CD4-positive, alpha-beta T cell treated with Interleukin-6 for 4 hours (primary cell): ENCODE data around the gene DNAJB2.
"Not testable (repeated sequence)": the region's sequence is repeated elsewhere in the genome, so short reads cannot be mapped to it uniquely, and the experiment has no call there.

Experiments
- DNase-seq: peaks from one replicate; pipeline ENCODE4 v3.0.0-alpha.2; 2020; ENCODE audit warnings: mixed read lengths

DNAJB2 gene

GRCh38 chr2:219279151-219279915 is at the start of gene DNAJB2:
Gene DNAJB2, plus strand, starts transcription at chr2:219279366. Its CDS starts 468 bp downstream, at chr2:219279834.
- peak; percentile 99 for DNase-seq

- peak; percentile 57 for DNase-seq
Measured at GRCh38 chr2:219230059-219230540, 49.1 kb upstream of the DNAJB2 start.

DNA sequence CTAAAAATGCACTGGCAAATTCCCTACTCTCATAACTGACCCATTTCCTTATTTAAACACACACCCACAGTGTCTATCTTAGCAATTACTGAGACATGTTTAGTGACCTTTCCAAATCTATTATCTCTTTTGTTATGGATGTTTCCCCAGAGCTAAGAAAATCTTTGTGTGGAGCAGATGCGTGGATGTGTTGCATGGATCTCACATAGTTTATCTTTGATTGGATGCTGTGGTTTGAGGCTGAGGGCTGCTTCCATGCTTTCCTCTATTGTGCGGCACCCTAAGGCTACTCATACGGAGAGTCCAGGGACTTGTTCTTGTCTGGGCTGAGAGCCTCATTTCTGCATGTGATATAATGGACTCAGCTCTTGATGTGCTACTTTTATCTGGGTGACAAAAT is 44.8 kb upstream of the DNAJB2 start:
- DNase-seq, result no peak

DNA sequence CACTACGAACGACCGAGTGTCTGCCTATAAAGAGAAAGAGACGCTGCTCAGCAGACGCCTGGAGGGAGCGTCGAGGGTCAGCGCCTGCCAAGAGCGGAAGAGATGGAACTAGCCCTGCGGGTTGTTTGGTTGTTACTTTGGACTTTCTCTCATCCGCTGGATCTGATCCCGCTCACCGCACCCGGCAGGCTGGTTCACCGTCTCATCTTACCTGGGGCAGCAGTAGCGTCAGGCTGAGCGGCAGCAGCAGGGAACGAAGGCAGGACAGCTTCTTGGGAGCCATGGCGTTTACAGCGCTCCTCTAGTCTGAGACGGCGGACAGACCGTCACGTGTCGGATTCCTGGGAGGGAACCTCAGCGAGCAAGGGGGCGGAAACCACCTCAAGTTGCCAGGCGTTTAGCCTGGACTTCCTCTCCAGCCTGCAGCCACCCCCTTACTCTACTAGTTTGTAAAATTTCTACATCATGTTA is 35.8 kb upstream of the DNAJB2 start:
- DNase-seq, result no peak

GRCh38 chr2:219244789-219245147 is 34.4 kb upstream of the DNAJB2 start:
- no peak for DNase-seq

- DNase-seq, result peak; percentile 88
Measured at GRCh38 chr2:219245148-219245898, 33.8 kb upstream of the DNAJB2 start, which contains the start of the genes GLB1L and STK16. Gene GLB1L, minus strand, starts transcription at chr2:219245444. Its CDS starts 1,871 bp downstream, at chr2:219243573. Gene STK16, plus strand, starts transcription at chr2:219245479. Its CDS starts 521 bp downstream, at chr2:219246000.

DNA sequence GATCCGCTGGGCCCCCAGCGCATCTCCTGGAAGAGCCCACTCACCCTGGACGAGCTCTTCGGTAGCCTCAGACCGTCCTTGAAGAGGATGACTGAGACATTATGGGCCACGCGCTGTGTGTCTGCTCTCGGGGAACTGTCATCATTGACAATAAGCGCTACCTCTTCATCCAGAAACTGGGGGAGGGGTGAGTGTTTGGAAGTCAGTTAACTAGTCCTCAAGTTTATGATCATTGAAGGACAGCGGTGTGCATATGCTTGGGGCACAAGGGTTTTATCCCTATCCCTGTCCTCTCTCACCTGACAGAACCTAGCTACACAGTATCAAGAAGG is 33.3 kb upstream of the DNAJB2 start:
- peak; percentile 15 for DNase-seq

DNA sequence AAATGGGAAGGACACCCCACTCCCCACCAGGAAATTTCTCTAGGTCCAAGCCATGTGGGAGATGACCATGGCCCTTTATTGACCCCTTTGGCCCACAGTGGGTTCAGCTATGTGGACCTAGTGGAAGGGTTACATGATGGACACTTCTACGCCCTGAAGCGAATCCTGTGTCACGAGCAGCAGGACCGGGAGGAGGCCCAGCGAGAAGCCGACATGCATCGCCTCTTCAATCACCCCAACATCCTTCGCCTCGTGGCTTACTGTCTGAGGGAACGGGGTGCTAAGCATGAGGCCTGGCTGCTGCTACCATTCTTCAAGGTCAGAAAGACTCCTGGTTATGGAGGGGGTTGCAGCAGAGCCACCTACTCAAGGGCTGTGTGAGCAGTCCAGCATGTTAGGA is 32.6 kb upstream of the DNAJB2 start:
- no peak for DNase-seq

DNA sequence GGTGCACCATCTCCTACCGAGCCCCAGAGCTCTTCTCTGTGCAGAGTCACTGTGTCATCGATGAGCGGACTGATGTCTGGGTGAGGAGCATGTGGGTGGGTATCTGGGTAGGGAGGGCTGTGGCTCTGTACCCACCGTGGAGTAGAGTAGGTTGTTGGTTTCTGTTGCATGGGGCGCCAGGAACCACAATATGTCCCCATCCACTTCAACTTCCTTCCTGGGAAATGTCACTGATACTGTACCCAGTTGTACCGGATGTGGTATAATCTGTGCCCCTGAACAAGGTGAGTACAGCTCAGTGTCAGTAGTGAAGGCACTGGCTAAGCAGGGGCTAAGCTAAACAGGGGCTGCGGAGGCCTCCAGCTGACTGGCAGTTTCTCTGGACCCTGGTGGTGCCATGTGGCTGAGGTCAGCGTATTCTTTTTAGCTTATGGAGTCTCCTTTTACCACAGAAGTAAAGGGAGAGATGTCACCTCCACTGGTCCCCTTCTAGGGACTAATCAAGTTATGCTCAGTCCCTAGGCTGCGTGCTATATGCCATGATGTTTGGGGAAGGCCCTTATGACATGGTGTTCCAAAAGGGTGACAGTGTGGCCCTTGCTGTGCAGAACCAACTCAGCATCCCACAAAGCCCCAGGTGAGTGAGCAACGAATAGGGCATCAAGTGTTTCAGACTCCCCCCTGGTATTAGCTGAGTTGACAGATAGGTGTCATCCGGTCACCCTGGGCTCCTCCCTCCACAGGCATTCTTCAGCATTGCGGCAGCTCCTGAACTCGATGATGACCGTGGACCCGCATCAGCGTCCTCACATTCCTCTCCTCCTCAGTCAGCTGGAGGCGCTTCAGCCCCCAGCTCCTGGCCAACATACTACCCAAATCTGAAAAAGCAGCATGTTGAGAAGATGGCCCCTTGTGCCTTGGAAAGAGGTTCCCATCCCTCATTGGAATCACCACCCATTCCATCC is 31.2 kb upstream of the DNAJB2 start:
- peak; percentile 79 for DNase-seq

DNA sequence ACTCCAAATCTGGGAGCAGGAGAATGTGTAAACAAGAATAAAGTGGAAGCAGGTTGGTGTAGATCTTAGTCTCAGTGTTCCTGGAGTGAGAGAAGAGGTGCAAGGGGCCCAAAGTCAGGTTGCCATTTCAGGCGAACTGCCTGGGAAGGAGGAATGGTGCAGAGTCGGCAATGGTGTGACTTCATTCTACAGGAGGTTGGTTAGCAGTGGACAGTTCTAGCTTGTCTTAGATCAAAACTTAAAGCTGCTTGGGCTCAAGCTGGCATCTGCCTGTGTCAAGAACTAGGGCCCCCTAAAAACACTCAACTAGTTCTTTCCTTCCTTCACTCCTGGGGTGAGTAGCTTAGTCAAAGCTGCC is 30.3 kb upstream of the DNAJB2 start:
- no peak for DNase-seq

GRCh38 chr2:219249203-219249980 is 29.8 kb upstream of the DNAJB2 start:
- DNase-seq, result peak; percentile 86

DNA sequence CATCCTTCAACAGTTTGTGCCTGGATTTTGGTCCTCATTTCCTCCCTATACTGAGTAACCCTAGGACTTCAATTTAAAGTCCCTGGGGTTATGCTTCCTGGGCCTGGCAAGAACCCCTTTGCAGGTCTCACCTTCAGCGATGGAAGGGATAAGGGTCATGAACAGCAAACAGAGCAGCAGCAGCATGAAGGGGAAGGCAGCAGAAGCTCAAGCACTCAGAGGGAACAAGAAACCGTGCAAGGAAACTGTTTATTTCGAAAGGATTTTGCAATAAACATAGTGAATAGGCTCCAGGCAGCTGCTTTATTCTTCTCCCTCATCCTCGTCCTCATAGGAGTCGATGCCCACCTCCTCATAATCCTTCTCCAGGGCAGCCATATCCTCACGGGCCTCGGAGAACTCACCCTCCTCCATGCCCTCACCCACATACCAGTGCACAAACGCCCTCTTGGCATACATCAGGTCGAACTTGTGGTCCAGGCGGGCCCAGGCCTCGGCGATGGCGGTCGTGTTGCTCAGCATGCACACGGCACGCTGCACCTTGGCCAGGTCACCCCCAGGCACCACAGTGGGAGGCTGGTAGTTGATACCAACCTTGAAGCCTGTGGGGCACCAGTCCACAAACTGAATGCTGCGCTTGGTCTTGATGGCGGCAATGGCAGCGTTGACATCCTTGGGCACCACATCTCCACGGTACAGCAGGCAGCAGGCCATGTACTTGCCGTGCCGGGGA is 29.0 kb upstream of the DNAJB2 start:
- peak; percentile 19 for DNase-seq

GRCh38 chr2:219251656-219252055 is 27.5 kb upstream of the DNAJB2 start:
- no peak for DNase-seq

DNA sequence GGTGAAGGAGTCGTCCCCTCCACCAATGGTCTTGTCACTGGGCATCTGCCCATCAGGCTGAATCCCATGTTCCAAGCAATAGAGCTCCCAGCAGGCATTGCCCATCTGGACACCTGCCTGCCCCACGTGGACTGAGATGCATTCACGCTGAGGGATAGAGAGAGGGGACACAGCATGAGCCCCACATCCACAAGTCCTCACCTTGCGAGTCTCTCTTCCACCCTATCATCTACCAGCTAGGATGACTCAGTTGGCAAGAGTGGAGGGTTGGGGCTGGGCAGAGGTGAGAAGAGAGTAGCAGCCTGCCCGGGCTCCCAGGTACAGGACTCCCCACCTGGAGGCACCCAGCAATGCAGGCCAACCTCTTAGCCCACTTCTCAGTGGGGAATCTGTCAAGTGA is 27.1 kb upstream of the DNAJB2 start:
- DNase-seq, result peak; percentile 63

- DNase-seq, result peak; percentile 52
Measured at GRCh38 chr2:219252570-219252899, 26.6 kb upstream of the DNAJB2 start.

- peak; percentile 55 for DNase-seq
Measured at GRCh38 chr2:219252900-219253752, 26.0 kb upstream of the DNAJB2 start, which contains the start of gene TUBA4B. Gene TUBA4B, plus strand, starts transcription at chr2:219253243. Its CDS starts 165 bp downstream, at chr2:219253408.

- peak; percentile 96 for DNase-seq
Measured at GRCh38 chr2:219253753-219254589, 25.2 kb upstream of the DNAJB2 start, which contains the start of gene TUBA4A. Gene TUBA4A, minus strand, starts transcription at chr2:219253918. Its CDS starts 60 bp downstream, at chr2:219253858.

GRCh38 chr2:219254590-219255201 is 24.5 kb upstream of the DNAJB2 start:
- peak; percentile 39 for DNase-seq

GRCh38 chr2:219258942-219259341 is 20.2 kb upstream of the DNAJB2 start:
- not testable (repeated sequence) for DNase-seq
